Testis (tissue), 3 donors: Measurements from ENCODE around the gene BRSK2. TPM values are rescaled to one million over a fixed set of nuclear protein-coding genes. Genes with fewer than 3 reads are reported as not detected.
"Not testable (repeated sequence)": the region's sequence is repeated elsewhere in the genome, so short reads cannot be mapped to it uniquely, and the experiment has no call there.

Experiments
- DNase-seq: peaks from one replicate; pipeline ENCODE4 v3.0.0-alpha.2; 2019
- H3K27ac ChIP-seq, 2 donors: fragments of 200-600 bp; sonication (generic); one replicate each; pipeline ENCODE4 v1.5.1; 2019
- H3K27me3 ChIP-seq: fragments of 200-600 bp; sonication (generic); one replicate; pipeline ENCODE4 v1.5.1; 2019
- H3K36me3 ChIP-seq: fragments of 200-600 bp; sonication (generic); one replicate; pipeline ENCODE4 v1.5.1; 2017; ENCODE audit warnings: low read depth; ENCODE audit errors: missing control alignments
- H3K4me1 ChIP-seq: fragments of 200-600 bp; sonication (generic); one replicate; pipeline ENCODE4 v1.5.1; 2019
- H3K4me3 ChIP-seq, 2 donors: fragments of 200-600 bp; sonication (generic); one replicate each; pipeline ENCODE4 v1.5.1; 2017 to 2019
- H3K9me3 ChIP-seq: fragments of 200-600 bp; sonication (generic); one replicate; pipeline ENCODE4 v1.5.1; 2017
- CTCF ChIP-seq, 3 experiments: fragments of 450-650 bp in 2 of 3; fragments of 200-600 bp in 1 of 3; sonication (generic) in 1 of 3; IDR thresholded peaks; one replicate each; pipeline ENCODE4 v1.5.1; 2016 to 2019; ENCODE audit warnings: antibody characterized with exemption in 3 of 3, mild to moderate bottlenecking in 2 of 3, moderate library complexity in 1 of 3
- POLR2A ChIP-seq: fragments of 450-650 bp; IDR thresholded peaks from one replicate; pipeline ENCODE4 v1.6.1; 2017; ENCODE audit warnings: antibody characterized with exemption, mild to moderate bottlenecking, moderate library complexity
- WGBS, 2 donors: methylation state at CpG; one replicate each; pipeline ENCODE4 v1.1.5; 2018; 5-methylcytosine and 5-hydroxymethylcytosine counted together
- intact Hi-C: fragments of 100-400 bp; cut with DNase I; formaldehyde crosslinking; loops from one replicate; pipeline ENCODE4 v1.15.1; 2023; ENCODE audit warnings: low total_unique reads
- polyA plus RNA-seq: library from polyadenylated mRNA; stranded (reverse); fragments of 350-450 nt; fragmentation: Illumina TruSeq; extraction: RNeasy Lipid Tissue Mini Kit (QIAGEN cat#74804); gene quantifications from one replicate; pipeline ENCODE4 v1.2.3, GENCODE V29; 2014; ENCODE audit warnings: low read depth, low replicate concordance; ENCODE audit not compliant: insufficient read depth
- total RNA-seq, 2 donors: library from RNA; depleted of rRNA; stranded (reverse); fragments of >200 nt; gene quantifications; one replicate each; pipeline ENCODE4 v1.2.3, GENCODE V29; 2016

Gene BRSK2
- total and polyA plus RNA-seq, 3 donors from 2014 or later: 24.7 to 52.3 (median 49.1) TPM

- Histone ChIP-seq H3K9me3 (no peaks in the 10 kb centered on the region), H3K4me3 (no peak overlapping the region), H3K4me1 (peaks cover 11% of the 10 kb centered on the region), H3K27me3 (no peaks in the 10 kb centered on the region), H3K36me3 (no peaks in the 10 kb centered on the region), H3K27ac (peak overlapping the region in 1 of 2 donors; percentile 79)
- TF ChIP-seq POLR2A (no peak), CTCF (IDR thresholded peaks at IDR 0.05) (no peak)
- 46 to 57% methylated on average over 14 of the region's 14 CpGs for WGBS, 2 donors
- intact Hi-C loops: no loop called here
- DNase-seq: peak; percentile 85
These were observed 33.7 kb upstream of the BRSK2 start for GRCh38 chr11:1356007-1356435.

- WGBS, 2 donors: 90 to 91% methylated on average over 13 of the region's 13 CpGs
- TF ChIP-seq CTCF (IDR thresholded peaks at IDR 0.05) (no peak), POLR2A (no peak)
- no peaks in the 10 kb centered on the region for H3K27me3 ChIP-seq
- H3K9me3 ChIP-seq: no peaks in the 10 kb centered on the region
- no peak overlapping the region for H3K4me3 ChIP-seq
- intact Hi-C loops: no loop called here
- peaks cover 11% of the 10 kb centered on the region for H3K4me1 ChIP-seq
- H3K27ac ChIP-seq: peak overlapping the region in 1 of 2 donors; percentile 79
- no peak for DNase-seq
- no peaks in the 10 kb centered on the region for H3K36me3 ChIP-seq
These were observed 33.2 kb upstream of the BRSK2 start for GRCh38 chr11:1356478-1356960.

- intact Hi-C loops: no loop called here
- 47 to 92% methylated on average over 2 to 15 of the region's 16 CpGs for WGBS, 2 donors
- Histone ChIP-seq H3K36me3 (no peaks in the 10 kb centered on the region), H3K9me3 (no peaks in the 10 kb centered on the region), H3K4me1 (peaks cover 11% of the 10 kb centered on the region), H3K4me3 (no peak overlapping the region), H3K27ac (peak overlapping the region; percentile 64 to 68), H3K27me3 (no peaks in the 10 kb centered on the region)
- DNase-seq: peak; percentile 91
- TF ChIP-seq CTCF (IDR thresholded peaks at IDR 0.05): no peak
- no peak for TF ChIP-seq POLR2A
These were observed 31.4 kb upstream of the BRSK2 start for GRCh38 chr11:1358286-1358685.

- peak overlapping the region in 1 of 2 donors; percentile 64 for H3K27ac ChIP-seq
- WGBS, 2 donors: 93% methylated on average over 17 of the region's 17 CpGs
- peaks cover 11% of the 10 kb centered on the region for H3K4me1 ChIP-seq
- H3K27me3 ChIP-seq, H3K36me3 ChIP-seq, H3K9me3 ChIP-seq, intact Hi-C loops, H3K4me3 ChIP-seq, DNase-seq: not testable (repeated sequence)
These were observed 30.8 kb upstream of the BRSK2 start for GRCh38 chr11:1358931-1359330.

- Histone ChIP-seq H3K27me3 (no peaks in the 10 kb centered on the region), H3K4me1 (peaks cover 11% of the 10 kb centered on the region), H3K4me3 (no peak overlapping the region), H3K36me3 (no peaks in the 10 kb centered on the region), H3K27ac (no peak overlapping the region), H3K9me3 (no peaks in the 10 kb centered on the region)
- DNase-seq: no peak
- TF ChIP-seq CTCF (IDR thresholded peaks at IDR 0.05): no peak
- TF ChIP-seq POLR2A: no peak
- intact Hi-C loops: no loop called here
- WGBS, 2 donors: 77 to 92% methylated on average over 4 to 16 of the region's 16 CpGs
These were observed 30.2 kb upstream of the BRSK2 start for GRCh38 chr11:1359556-1359955.
